ENCODE results near the gene KCND3. TPM values are rescaled to one million over a fixed set of nuclear protein-coding genes. Genes with fewer than 3 reads are reported as not detected.

The KCND3 gene
- total RNA-seq, 1 experiment from 2014 or later = 0.21 TPM

DNA sequence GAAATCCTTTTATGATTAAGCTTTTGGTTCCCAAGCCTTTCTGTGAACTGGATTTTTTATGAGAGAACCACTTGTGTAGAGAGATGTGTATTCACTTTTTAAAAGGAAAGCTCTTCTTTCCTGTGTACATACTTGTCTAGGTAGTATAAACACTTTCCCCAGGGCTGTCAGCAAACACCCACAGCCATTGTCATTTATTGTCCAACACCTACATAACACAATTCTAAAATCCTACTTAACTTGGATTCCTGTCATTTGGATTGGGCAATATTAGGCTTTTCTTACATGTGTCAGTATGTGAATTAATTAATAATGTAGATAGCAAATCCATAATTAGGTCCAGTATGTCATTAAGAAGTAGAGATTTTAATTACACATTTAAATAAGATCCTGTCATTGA lies 221.4 kb downstream of the KCND3 start:
- Histone ChIP-seq H3K36me3 (replicated peaks; ENCODE audit: control insufficient read depth, insufficient read depth, low read length) (peaks cover 16% of the 10 kb centered on the region), H3K27me3 (ENCODE audit: control insufficient read depth, insufficient read depth, low read length) (no peaks in the 10 kb centered on the region), H3K4me3 (ENCODE audit: insufficient read depth, low read depth, low read length) (no peak overlapping the region)
- DNase-seq = no peak

DNA sequence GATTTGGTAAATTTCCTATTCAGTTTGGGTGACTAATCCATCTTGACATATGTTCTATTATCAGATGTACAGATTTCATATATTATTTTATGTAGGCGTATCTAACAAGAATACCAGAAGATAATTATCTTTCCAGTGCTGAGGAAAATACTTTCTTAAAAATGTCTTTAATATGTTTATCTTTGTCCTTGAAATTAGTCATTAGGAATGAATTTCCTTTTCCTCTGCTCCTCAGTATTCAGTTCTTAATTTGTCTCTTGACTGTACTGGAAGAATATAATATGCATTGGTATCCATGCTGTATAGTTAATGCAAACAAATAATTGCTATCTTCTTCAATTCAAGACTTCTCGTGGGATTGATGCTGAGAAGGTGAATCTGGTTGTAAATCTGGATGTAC lies 227.1 kb downstream of the KCND3 start:
- no peak overlapping the region for H3K4me3 ChIP-seq (ENCODE audit: insufficient read depth, low read depth, low read length)
- no peaks in the 10 kb centered on the region for H3K27me3 ChIP-seq (ENCODE audit: control insufficient read depth, insufficient read depth, low read length)
- peaks cover 40% of the 10 kb centered on the region for H3K36me3 ChIP-seq (replicated peaks; ENCODE audit: control insufficient read depth, insufficient read depth, low read length)
- DNase-seq = no peak

DNA sequence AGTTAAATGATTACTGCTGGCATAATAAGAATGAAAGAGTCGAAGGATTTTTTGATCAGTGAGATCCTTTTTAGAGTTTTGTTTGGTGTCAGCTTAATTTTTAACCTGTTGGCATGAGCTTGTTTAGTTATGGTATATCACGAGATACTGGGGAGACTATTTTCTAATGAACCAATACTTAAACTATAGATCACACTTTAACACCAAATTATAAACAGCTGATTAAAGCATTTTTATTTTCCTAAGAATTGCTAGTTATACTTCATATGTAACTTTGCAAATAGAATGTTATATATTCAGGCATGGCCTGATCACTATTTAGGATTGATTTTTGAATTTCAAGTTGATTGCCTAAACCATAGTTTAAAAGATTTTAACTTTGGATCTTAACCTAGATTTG lies 227.8 kb downstream of the KCND3 start:
- DNase-seq = no peak
- H3K27me3 ChIP-seq (ENCODE audit: control insufficient read depth, insufficient read depth, low read length) = no peaks in the 10 kb centered on the region
- peaks cover 41% of the 10 kb centered on the region for H3K36me3 ChIP-seq (replicated peaks; ENCODE audit: control insufficient read depth, insufficient read depth, low read length)
- no peak overlapping the region for H3K4me3 ChIP-seq (ENCODE audit: insufficient read depth, low read depth, low read length)

DNA sequence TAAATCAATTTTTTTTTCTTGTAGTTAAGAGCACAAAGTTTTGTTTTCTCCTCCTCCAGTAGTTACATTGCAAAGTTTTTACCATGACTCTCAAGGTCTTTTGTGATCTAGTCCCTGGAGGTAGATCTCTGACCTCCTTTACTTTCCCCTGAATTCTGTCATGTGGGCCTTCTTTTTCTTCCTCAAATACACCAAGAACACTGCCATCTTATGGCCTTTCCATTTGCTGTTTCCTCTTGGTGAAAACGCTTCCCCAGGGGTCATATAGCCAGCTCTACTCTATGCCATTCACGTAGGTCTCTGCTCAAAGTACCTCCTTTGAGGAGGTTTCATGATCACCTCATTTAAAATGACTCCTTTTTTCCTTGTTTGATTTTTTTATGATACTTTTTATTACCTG lies 231.1 kb downstream of the KCND3 start:
- Histone ChIP-seq H3K27me3 (ENCODE audit: control insufficient read depth, insufficient read depth, low read length) (no peaks in the 10 kb centered on the region), H3K4me3 (ENCODE audit: insufficient read depth, low read depth, low read length) (no peak overlapping the region), H3K36me3 (replicated peaks; ENCODE audit: control insufficient read depth, insufficient read depth, low read length) (peaks cover 27% of the 10 kb centered on the region)
- DNase-seq = peak; percentile 65

DNA sequence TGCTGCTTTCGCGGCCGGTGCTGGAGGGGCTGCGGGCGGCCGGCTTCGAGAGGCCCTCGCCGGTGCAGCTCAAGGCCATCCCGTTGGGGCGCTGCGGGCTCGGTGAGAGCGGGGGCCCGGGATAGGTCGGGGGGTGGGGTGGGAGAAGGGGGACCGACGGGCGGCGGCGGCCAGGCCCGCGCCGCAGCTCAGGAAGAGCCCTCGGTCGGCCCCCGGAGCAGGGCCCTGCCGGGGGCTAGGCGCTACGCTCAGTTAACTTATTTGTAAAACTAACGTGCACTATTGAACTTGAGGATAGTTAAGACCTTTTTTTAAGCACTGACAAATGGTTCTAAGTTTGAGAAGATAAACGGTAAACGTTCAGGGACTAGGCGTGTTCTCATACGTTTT lies 233.3 kb downstream of the KCND3 start:
- Histone ChIP-seq H3K4me3 (ENCODE audit: insufficient read depth, low read depth, low read length) (peak overlapping the region; percentile 95), H3K27me3 (ENCODE audit: control insufficient read depth, insufficient read depth, low read length) (no peaks in the 10 kb centered on the region), H3K36me3 (replicated peaks; ENCODE audit: control insufficient read depth, insufficient read depth, low read length) (peaks cover 14% of the 10 kb centered on the region)
- peak; percentile 82 for DNase-seq

DNA sequence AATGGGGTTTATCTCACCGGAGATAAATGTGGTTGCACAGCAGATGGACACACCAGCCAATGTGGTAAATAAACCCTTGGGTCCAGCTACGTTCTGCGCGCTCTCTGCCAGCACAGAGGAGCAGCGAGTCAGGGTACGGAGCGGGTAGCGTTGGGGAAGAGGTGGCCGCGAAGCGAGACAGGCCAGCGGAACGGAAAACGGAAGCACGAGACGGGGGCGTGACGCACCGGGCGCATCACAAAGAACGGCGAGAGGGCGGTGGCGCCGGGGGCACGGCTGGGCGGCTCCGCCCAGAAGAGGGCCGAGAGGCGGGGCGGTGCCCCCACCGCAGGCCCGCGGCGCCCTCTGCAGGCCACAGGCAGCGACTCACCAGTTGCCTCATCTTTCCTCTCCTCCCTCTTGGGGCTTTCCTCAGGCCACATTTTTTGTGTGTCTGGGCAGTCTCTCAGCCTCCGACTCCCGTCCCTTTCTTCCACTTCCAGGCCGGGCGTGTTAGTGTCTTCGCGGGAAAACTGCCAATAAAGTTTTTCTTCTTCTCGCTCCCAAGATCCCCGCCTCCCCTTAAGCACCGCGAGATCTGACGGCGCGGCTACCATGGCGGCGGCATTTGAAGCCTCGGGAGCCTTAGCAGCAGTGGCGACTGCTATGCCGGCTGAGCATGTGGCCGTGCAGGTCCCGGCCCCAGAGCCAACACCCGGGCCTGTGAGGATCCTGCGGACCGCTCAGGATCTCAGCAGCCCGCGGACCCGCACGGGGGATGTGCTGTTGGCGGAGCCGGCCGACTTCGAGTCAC lies 233.9 kb downstream of the KCND3 start, which contains the start of gene DDX20:
TSS of gene DDX20 (plus strand) at position 571 of the 793 bp plus-strand sequence. CDS start at position 595, 24 bp downstream.
- no peaks in the 10 kb centered on the region for H3K27me3 ChIP-seq (ENCODE audit: control insufficient read depth, insufficient read depth, low read length)
- H3K4me3 ChIP-seq (ENCODE audit: insufficient read depth, low read depth, low read length) = peak within 1 kb of the TSS; percentile 95
- peak; percentile 98 for DNase-seq
- peaks cover 12% of the 10 kb centered on the region for H3K36me3 ChIP-seq (replicated peaks; ENCODE audit: control insufficient read depth, insufficient read depth, low read length)

DNA sequence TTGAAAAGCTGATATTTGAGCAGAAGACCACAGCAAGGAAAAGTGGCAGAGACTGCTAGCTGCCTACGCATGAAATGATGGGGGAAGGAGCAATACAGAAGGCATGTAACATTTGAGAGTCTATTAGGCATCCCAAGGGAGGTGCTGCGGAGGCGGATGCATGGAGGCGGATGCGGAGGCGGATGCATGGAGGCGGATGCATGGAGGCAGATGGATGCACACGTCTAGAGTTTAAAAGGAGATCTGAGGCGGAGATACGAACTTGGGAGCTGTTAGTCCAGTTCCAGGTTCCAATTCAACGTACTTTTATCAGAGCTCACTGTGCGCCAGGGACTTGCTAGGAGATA lies 234.5 kb downstream of the KCND3 start:
- no peaks in the 10 kb centered on the region for H3K27me3 ChIP-seq (ENCODE audit: control insufficient read depth, insufficient read depth, low read length)
- peak overlapping the region; percentile 95 for H3K4me3 ChIP-seq (ENCODE audit: insufficient read depth, low read depth, low read length)
- peak; percentile 60 for DNase-seq
- H3K36me3 ChIP-seq (replicated peaks; ENCODE audit: control insufficient read depth, insufficient read depth, low read length) = peaks cover 7% of the 10 kb centered on the region

DNA sequence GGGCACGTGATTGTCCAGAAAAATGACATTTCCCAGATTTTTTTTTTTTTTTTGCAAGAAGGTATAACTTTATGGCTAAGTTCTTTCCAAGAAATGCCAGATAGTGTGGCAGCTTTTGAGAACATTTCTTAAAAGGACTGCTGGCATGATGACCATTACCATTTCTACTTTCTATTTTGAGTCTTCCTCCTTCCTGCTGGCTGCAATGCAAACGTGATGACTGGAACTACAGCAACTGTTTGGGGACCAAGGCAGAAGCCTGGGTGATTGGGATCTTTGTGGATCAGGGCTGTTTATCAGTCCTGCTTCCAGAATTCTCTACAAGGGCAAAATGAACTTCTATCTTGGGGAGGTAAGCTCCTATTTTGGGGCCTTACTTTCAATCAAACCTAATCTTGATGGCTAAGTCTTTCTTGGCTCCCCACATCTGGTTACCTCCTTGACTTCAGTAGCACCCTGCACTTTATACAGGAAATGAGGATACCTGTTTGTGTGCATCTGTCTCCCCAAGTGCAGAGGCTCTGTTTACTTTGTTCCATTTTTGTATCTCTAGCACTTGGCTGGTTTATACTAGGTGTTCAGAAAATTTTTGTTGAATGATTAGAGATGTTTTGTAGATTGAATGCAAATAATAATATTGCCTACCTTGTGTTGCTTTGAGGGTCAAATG lies 237.4 kb downstream of the KCND3 start:
- no peaks in the 10 kb centered on the region for H3K36me3 ChIP-seq (replicated peaks; ENCODE audit: control insufficient read depth, insufficient read depth, low read length)
- H3K27me3 ChIP-seq (ENCODE audit: control insufficient read depth, insufficient read depth, low read length) = no peaks in the 10 kb centered on the region
- no peak overlapping the region for H3K4me3 ChIP-seq (ENCODE audit: insufficient read depth, low read depth, low read length)
- no peak for DNase-seq

DNA sequence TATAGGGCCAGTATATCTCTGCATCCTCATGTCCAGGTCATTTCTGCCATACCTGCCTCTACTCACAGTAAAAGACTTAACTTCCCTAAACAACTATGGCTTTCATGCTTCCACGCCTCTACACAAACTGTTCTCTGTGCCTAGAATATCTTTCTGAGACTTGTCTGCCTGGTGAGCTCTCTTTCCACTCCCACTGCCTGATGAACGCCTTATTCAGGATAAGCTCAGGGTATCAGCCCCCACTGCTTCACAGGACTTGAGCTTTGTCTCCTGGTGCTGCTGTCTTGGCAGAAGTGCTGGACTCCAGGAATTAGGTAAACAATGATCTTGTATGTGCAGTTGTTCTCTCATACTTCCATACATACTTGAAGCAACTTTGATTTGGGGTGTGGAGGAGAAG lies 238.6 kb downstream of the KCND3 start:
- no peak for DNase-seq
- H3K27me3 ChIP-seq (ENCODE audit: control insufficient read depth, insufficient read depth, low read length) = no peaks in the 10 kb centered on the region
- no peaks in the 10 kb centered on the region for H3K36me3 ChIP-seq (replicated peaks; ENCODE audit: control insufficient read depth, insufficient read depth, low read length)
- no peak overlapping the region for H3K4me3 ChIP-seq (ENCODE audit: insufficient read depth, low read depth, low read length)

DNA sequence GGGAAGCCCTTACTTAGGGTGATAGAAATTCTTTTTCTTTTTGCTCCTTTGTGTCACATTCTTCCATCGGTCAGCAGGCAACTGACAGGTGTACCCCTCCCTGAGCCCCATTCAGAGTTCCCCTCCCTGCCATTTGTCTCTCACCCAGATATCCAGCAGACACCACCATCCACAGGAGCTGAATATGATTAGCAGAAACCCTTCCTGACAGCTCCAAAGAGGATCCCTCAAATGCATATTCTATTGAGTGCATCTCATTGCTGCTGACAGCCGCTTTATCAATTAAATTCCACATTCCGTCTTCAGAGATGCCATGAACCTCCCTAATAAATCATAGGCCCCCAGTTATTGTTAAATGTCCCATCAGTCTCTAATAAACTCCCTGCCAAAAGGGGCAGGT lies 239.8 kb downstream of the KCND3 start:
- Histone ChIP-seq H3K27me3 (ENCODE audit: control insufficient read depth, insufficient read depth, low read length) (no peaks in the 10 kb centered on the region), H3K36me3 (replicated peaks; ENCODE audit: control insufficient read depth, insufficient read depth, low read length) (no peaks in the 10 kb centered on the region), H3K4me3 (ENCODE audit: insufficient read depth, low read depth, low read length) (no peak overlapping the region)
- no peak for DNase-seq

DNA sequence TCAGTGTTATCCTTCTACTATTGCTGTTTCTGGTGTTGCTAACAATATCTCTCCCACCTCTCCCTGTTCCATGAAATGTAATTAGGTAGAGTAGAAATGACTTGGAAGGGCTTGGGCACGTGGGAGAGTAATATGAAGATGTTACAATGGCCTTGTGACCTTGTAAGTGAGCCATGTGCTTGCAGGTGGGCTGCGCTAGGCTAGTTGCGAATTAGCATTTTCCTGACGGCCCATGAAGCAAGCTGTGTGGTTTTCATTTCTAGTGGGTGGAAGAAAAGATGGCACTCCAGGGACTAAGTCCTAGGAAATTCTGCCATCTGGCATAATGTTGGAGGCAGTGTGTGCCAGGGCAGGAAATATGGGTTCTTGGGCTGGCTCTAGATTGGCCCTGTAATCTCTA lies 241.5 kb downstream of the KCND3 start:
- DNase-seq = no peak
- H3K4me3 ChIP-seq (ENCODE audit: insufficient read depth, low read depth, low read length) = no peak overlapping the region
- no peaks in the 10 kb centered on the region for H3K27me3 ChIP-seq (ENCODE audit: control insufficient read depth, insufficient read depth, low read length)
- H3K36me3 ChIP-seq (replicated peaks; ENCODE audit: control insufficient read depth, insufficient read depth, low read length) = no peaks in the 10 kb centered on the region

DNA sequence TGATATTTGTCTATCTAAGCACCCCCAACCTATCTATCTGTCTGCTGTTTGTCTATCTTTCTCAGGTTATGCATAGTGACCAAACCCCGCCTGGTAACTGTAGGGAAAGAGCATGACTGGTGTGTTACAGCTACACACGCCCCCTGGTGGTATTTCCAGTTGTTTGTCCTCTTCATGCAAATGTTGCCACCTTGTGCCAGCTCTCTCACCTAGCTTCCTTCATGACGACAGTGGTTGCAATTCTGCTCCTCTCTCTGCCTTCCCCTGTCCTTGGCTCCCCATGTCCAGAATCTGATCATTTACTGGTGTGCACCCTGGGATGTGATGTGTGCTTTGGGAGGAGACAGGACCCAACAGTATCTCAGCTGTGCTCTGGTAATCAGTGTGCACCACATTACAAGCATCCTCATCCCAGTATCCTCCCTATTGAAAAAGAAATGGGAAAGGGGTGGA lies 242.2 kb downstream of the KCND3 start:
- Histone ChIP-seq H3K27me3 (ENCODE audit: control insufficient read depth, insufficient read depth, low read length) (no peaks in the 10 kb centered on the region), H3K36me3 (replicated peaks; ENCODE audit: control insufficient read depth, insufficient read depth, low read length) (no peaks in the 10 kb centered on the region), H3K4me3 (ENCODE audit: insufficient read depth, low read depth, low read length) (no peak overlapping the region)
- DNase-seq = peak; percentile 74

DNA sequence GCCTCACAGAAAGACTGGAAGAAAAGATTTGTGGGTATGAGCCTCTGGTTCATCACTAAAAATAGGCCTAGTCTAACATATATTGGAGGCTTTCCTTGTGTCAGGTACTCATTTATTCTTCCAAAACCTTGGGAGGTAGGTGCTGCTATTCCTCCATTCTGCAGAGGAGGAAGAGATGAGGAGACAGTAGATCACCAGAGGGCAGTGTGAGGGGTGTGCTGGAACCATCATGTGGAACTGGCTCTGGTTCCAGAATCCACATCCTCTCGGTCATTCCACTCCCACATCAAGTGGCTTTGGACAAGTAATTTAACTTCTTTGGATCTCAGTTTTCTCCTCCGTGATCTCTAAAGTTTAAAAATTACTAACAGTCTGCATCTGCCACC lies 242.9 kb downstream of the KCND3 start:
- no peak for DNase-seq
- Histone ChIP-seq H3K27me3 (ENCODE audit: control insufficient read depth, insufficient read depth, low read length) (no peaks in the 10 kb centered on the region; the same call in 1 of the 2 replicates), H3K36me3 (replicated peaks; ENCODE audit: control insufficient read depth, insufficient read depth, low read length) (no peaks in the 10 kb centered on the region), H3K4me3 (ENCODE audit: insufficient read depth, low read depth, low read length) (no peak overlapping the region)

DNA sequence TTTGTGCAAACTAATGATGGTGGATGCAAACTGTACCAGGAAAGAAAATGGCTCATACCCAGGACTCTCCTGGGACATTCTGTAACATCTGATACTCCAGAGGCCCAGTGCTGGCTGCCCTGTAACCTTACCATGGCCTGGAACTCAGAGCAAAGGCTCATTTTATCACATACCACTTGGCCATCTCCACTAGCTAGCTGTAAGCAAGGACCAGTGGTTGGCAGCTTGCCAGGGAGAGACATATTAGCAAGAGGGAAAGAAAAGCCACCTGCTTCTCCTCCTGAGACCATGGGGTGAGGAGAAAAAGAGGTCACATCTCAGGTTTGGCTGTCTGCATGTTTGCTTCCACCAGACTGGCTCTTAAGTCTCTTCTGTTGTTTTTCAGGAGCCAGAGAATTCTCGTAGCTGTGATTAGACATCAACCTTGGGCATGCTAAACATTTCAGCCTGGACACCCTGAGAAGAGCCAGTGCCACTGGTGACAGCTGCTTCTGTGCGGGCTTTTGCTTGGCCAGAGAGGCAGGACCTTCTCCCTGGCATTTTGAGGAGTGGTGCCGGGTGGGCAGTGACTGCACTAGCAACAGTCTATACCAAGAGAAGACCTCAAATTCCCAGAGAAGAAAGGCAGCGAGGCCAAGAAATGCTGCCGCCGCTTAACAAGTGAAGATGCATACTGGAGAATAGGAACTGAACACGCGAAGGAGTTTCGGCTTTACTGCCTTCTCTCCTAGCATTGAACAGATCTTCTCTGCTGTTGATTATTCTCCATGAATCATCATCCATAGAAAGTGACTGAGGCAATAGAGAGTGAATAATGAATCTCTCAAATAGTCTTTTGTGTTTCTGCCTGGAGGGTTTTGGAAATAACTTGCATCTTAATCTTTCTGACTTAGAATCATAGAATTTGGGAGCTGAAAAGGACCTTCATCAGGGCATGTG lies 243.5 kb downstream of the KCND3 start:
- Histone ChIP-seq H3K27me3 (ENCODE audit: control insufficient read depth, insufficient read depth, low read length) (peaks cover 6% of the 10 kb centered on the region), H3K36me3 (replicated peaks; ENCODE audit: control insufficient read depth, insufficient read depth, low read length) (no peaks in the 10 kb centered on the region), H3K4me3 (ENCODE audit: insufficient read depth, low read depth, low read length) (no peak overlapping the region)
- DNase-seq = no peak

All from H7 (cell line).